Measurements from ENCODE around the gene SEMA6A.

The SEMA6A gene

GRCh38 chr5:116583862-116584222 lies 9.2 kb upstream of the SEMA6A start:
- TF ChIP-seq CTCF (IDR thresholded peaks at IDR 0.05; ENCODE audit: extremely low read depth, missing control alignments) = no peak
- no peak for DNase-seq (ENCODE audit: low spot score)

- TF ChIP-seq CTCF (IDR thresholded peaks at IDR 0.05; ENCODE audit: extremely low read depth, missing control alignments) = no peak
- DNase-seq (ENCODE audit: low spot score) = no peak
These were observed 8.7 kb upstream of the SEMA6A start for GRCh38 chr5:116583085-116583861.

DNA sequence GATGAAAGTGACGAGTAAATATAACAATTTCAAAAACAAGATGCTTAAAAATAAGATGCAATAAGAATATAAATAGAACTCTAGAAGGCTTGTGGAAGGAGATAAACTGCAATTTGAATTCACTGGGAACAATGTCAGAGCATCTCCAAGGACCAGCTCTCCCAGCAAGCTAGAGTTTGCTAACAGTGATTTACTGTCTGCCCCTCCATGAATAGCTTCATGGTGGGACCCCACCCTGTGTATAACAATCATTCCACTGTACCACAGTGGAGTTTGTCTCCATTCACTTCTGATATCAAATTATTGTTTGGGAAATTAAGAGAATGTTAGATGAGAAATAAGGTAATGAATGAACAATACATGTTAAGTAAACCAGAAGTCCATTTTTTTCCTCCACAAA lies 7.3 kb upstream of the SEMA6A start:
- no peak for TF ChIP-seq CTCF (IDR thresholded peaks at IDR 0.05; ENCODE audit: extremely low read depth, missing control alignments)
- no peak for DNase-seq (ENCODE audit: low spot score)

GRCh38 chr5:116579144-116579543 lies 4.5 kb upstream of the SEMA6A start:
- DNase-seq (ENCODE audit: low spot score) = no peak
- no peak for TF ChIP-seq CTCF (IDR thresholded peaks at IDR 0.05; ENCODE audit: extremely low read depth, missing control alignments)

GRCh38 chr5:116578676-116579075 lies 4.1 kb upstream of the SEMA6A start:
- no peak for DNase-seq (ENCODE audit: low spot score)
- no peak for TF ChIP-seq CTCF (IDR thresholded peaks at IDR 0.05; ENCODE audit: extremely low read depth, missing control alignments)

DNA sequence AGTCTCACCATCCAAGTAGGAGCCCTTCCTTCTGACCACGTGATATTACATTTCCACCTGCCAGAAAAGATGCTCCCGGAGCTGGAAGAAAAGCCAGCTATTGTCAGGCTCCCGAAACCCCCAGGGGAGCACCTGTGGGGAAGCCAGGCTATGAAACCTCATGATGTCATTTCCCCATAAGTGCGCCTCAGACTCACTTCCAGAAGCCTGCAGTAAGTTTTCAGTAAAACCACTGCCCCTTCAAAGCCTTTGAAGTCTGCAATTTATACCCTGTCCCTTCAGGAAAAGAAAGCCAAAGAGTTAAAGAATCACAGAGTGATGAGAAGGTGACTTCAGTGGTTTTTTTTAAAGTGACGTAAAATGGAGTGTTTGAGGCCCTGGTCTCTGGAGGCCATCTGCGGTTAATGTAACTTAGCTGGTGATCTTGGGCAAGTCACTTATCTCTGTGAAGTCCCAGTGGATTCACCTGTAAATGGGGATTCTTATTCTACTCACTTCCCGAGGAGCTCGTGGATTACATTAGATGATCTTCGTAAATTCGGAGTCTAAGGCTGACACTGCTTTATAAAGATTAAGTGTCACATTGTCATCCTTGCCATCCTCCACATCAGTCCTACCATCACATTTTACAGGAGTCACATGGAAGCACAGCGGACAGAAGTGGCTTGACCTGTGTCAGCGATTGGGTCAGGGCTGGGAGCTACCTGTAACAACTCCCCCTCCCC lies 2.6 kb upstream of the SEMA6A start:
- DNase-seq (ENCODE audit: low spot score) = peak; percentile 71
- no peak for TF ChIP-seq CTCF (IDR thresholded peaks at IDR 0.05; ENCODE audit: extremely low read depth, missing control alignments)

GRCh38 chr5:116576053-116576713 lies 1.6 kb upstream of the SEMA6A start:
- DNase-seq (ENCODE audit: low spot score) = peak; percentile 89
- TF ChIP-seq CTCF (IDR thresholded peaks at IDR 0.05; ENCODE audit: extremely low read depth, missing control alignments) = peak; percentile 57

Data from GM20000 (cell line).